Upper lobe of left lung (tissue), 6 donors: ENCODE data around the gene HECTD4. TPM values are rescaled to one million over a fixed set of nuclear protein-coding genes. Genes with fewer than 3 reads are reported as not detected.

Experiments used
- ATAC-seq, 2 donors: fragments of 200-7000 bp; cut with Tn5 transposase; one replicate each; pipeline ENCODE4 v1.9.1; 2022; ENCODE audit warnings: mild to moderate bottlenecking in 2 of 2, moderate library complexity in 2 of 2; ENCODE audit not compliant: low FRiP score in 2 of 2
- DNase-seq, 2 donors: peaks; one replicate each; pipeline ENCODE4 v3.0.0-alpha.2; 2019 to 2020
- H3K27ac ChIP-seq, 4 donors: fragments of 200-600 bp; sonication (generic); one replicate each; pipeline ENCODE4 v1.5.1; 2016 to 2019
- H3K27me3 ChIP-seq, 4 donors: fragments of 200-600 bp; sonication (generic); one replicate each; pipeline ENCODE4 v1.5.1; 2017 to 2019
- H3K36me3 ChIP-seq, 4 donors: fragments of 200-600 bp; sonication (generic); one replicate each; pipeline ENCODE4 v1.5.1; 2016 to 2019
- H3K4me1 ChIP-seq, 4 donors: fragments of 200-600 bp; sonication (generic); one replicate each; pipeline ENCODE4 v1.5.1; 2018 to 2019
- H3K4me3 ChIP-seq, 4 donors: fragments of 200-600 bp; sonication (generic); one replicate each; pipeline ENCODE4 v1.5.1; 2017 to 2019; ENCODE audit warnings: mild to moderate bottlenecking in 2 of 4, moderate library complexity in 1 of 4
- H3K9me3 ChIP-seq, 4 donors: fragments of 200-600 bp; sonication (generic); one replicate each; pipeline ENCODE4 v1.5.1; 2018 to 2019
- CTCF ChIP-seq, 6 experiments: fragments of 450-650 bp in 4 of 6; fragments of 200-600 bp in 2 of 6; sonication (generic) in 2 of 6; IDR thresholded peaks; one replicate each; pipeline ENCODE4 v1.5.1; 2016 to 2019; ENCODE audit warnings: antibody characterized with exemption in 6 of 6
- EP300 ChIP-seq, 4 donors: sonication (generic); formaldehyde crosslinking; IDR thresholded peaks; one replicate each; pipeline ENCODE4 v1.5.1; 2017; ENCODE audit warnings: antibody characterized with exemption in 4 of 4, control low read depth in 2 of 4
- POLR2A ChIP-seq, 4 donors: fragments of 450-650 bp; IDR thresholded peaks; one replicate each; pipeline ENCODE4 v1.5.1; 2016 to 2017; ENCODE audit warnings: antibody characterized with exemption in 4 of 4, mild to moderate bottlenecking in 2 of 4
- POLR2AphosphoS5 ChIP-seq, 2 donors: sonication (generic); formaldehyde crosslinking; IDR thresholded peaks; one replicate each; pipeline ENCODE4 v1.5.1; 2017; ENCODE audit warnings: antibody characterized with exemption in 2 of 2
- WGBS, 2 donors: methylation state at CpG; one replicate each; pipeline ENCODE4 v1.1.5; 2017 to 2018; 5-methylcytosine and 5-hydroxymethylcytosine counted together
- total RNA-seq, 6 donors: library from RNA; depleted of rRNA in 4 of 6; stranded (reverse); fragments of >200 nt in 4 of 6; gene quantifications; one replicate each; pipeline versions ENCODE4 v1.1.0 to v1.2.1, GENCODE V29; 2016 to 2021
- donor health status: DM: no; HTN: no; CAD: no; lungs with moderate emphysema.
- donor health status: DM: no; HTN: yes; CAD: no; lungs with severe emphysema.

The HECTD4 gene
- total RNA-seq, 6 donors from 2014 or later: 34.1 to 196 (median 50.0) TPM

GRCh38 chr12:112305951-112306350 lies 76.3 kb downstream of the HECTD4 start:
- ATAC-seq (no peak), DNase-seq (no peak)
- no peaks in the 10 kb centered on the region for H3K9me3 ChIP-seq
- H3K4me1 ChIP-seq: peaks cover 0 to 5% (median 0%) of the 10 kb centered on the region in 4 donors
- WGBS, 2 donors: 84 to 87% methylated on average over 3 of the region's 3 CpGs
- peaks cover 0 to 52% (median 18%) of the 10 kb centered on the region in 4 donors for H3K36me3 ChIP-seq
- no peak overlapping the region for H3K4me3 ChIP-seq
- no peaks in the 10 kb centered on the region for H3K27me3 ChIP-seq
- no peak overlapping the region for H3K27ac ChIP-seq
- no peak for TF ChIP-seq POLR2AphosphoS5 (IDR thresholded peaks at IDR 0.05)
- no peak for TF ChIP-seq CTCF (IDR thresholded peaks at IDR 0.05)
- TF ChIP-seq EP300 (IDR thresholded peaks at IDR 0.05): no peak
- TF ChIP-seq POLR2A (IDR thresholded peaks at IDR 0.05): no peak

GRCh38 chr12:112304436-112304835 lies 77.8 kb downstream of the HECTD4 start:
- WGBS, 2 donors: 84 to 88% methylated on average over 4 of the region's 4 CpGs
- ATAC-seq (no peak), DNase-seq (no peak)
- H3K9me3 ChIP-seq: no peaks in the 10 kb centered on the region
- peaks cover 0 to 56% (median 18%) of the 10 kb centered on the region in 4 donors for H3K36me3 ChIP-seq
- H3K4me3 ChIP-seq: no peak overlapping the region
- TF ChIP-seq EP300 (IDR thresholded peaks at IDR 0.05) (no peak), CTCF (IDR thresholded peaks at IDR 0.05) (no peak), POLR2A (IDR thresholded peaks at IDR 0.05) (no peak), POLR2AphosphoS5 (IDR thresholded peaks at IDR 0.05) (no peak)
- H3K4me1 ChIP-seq: peaks cover 0 to 5% (median 0%) of the 10 kb centered on the region in 4 donors
- H3K27ac ChIP-seq: no peak overlapping the region
- H3K27me3 ChIP-seq: no peaks in the 10 kb centered on the region

GRCh38 chr12:112303799-112304198 lies 78.4 kb downstream of the HECTD4 start:
- DNase-seq (no peak), ATAC-seq (no peak)
- H3K9me3 ChIP-seq: no peaks in the 10 kb centered on the region
- H3K27me3 ChIP-seq: no peaks in the 10 kb centered on the region
- H3K27ac ChIP-seq: no peak overlapping the region
- H3K4me3 ChIP-seq: no peak overlapping the region
- TF ChIP-seq POLR2AphosphoS5 (IDR thresholded peaks at IDR 0.05) (no peak), POLR2A (IDR thresholded peaks at IDR 0.05) (no peak), EP300 (IDR thresholded peaks at IDR 0.05) (no peak), CTCF (IDR thresholded peaks at IDR 0.05) (no peak)
- 82 to 84% methylated on average over 2 of the region's 2 CpGs for WGBS, 2 donors
- H3K4me1 ChIP-seq: peaks cover 0 to 5% (median 0%) of the 10 kb centered on the region in 4 donors
- peaks cover 0 to 55% (median 18%) of the 10 kb centered on the region in 4 donors for H3K36me3 ChIP-seq

- ATAC-seq: no peak
- no peaks in the 10 kb centered on the region for H3K9me3 ChIP-seq
- peaks cover 0 to 47% (median 17%) of the 10 kb centered on the region in 4 donors for H3K36me3 ChIP-seq
- whole genome bisulfite sequencing, 2 donors: 52 to 53% methylated on average over 3 of the region's 3 CpGs
- no peak for DNase-seq
- peaks cover 0 to 3% (median 0%) of the 10 kb centered on the region in 4 donors for H3K4me1 ChIP-seq
- no peak overlapping the region for H3K4me3 ChIP-seq
- TF ChIP-seq EP300 (IDR thresholded peaks at IDR 0.05) (no peak), CTCF (IDR thresholded peaks at IDR 0.05) (no peak), POLR2A (IDR thresholded peaks at IDR 0.05) (no peak), POLR2AphosphoS5 (IDR thresholded peaks at IDR 0.05) (no peak)
- no peak overlapping the region for H3K27ac ChIP-seq
- H3K27me3 ChIP-seq: no peaks in the 10 kb centered on the region
Measured at GRCh38 chr12:112303004-112303403, 79.2 kb downstream of the HECTD4 start.

GRCh38 chr12:112299704-112300103 lies 82.5 kb downstream of the HECTD4 start:
- Histone ChIP-seq H3K27me3 (no peaks in the 10 kb centered on the region), H3K27ac (no peak overlapping the region), H3K36me3 (peaks cover 0 to 43% (median 15%) of the 10 kb centered on the region in 4 donors), H3K4me3 (no peak overlapping the region), H3K9me3 (no peaks in the 10 kb centered on the region), H3K4me1 (no peaks in the 10 kb centered on the region)
- WGBS, 2 donors: 67 to 84% methylated on average over 3 of the region's 3 CpGs
- no peak for DNase-seq
- no peak for TF ChIP-seq POLR2AphosphoS5 (IDR thresholded peaks at IDR 0.05)
- TF ChIP-seq EP300 (IDR thresholded peaks at IDR 0.05): no peak
- TF ChIP-seq POLR2A (IDR thresholded peaks at IDR 0.05): no peak
- no peak for TF ChIP-seq CTCF (IDR thresholded peaks at IDR 0.05)
- no peak for ATAC-seq
